Adrenal gland (tissue), 5 donors: ENCODE measurements around the gene AMPD1.

Experiments
- CTCF ChIP-seq, 6 experiments: fragments of 450-650 bp in 4 of 6; fragments of 200-600 bp in 2 of 6; sonication (generic) in 1 of 6; IDR thresholded peaks; 1 replicate in 5 of 6; 2 replicates in 1 of 6; pipeline versions ENCODE4 v1.5.1 to v1.8.0; 2016 to 2021; ENCODE audit warnings: antibody characterized with exemption in 6 of 6, mild to moderate bottlenecking in 2 of 6, moderate library complexity in 1 of 6
- POLR2A ChIP-seq, 2 donors: fragments of 450-650 bp; IDR thresholded peaks; one replicate each; pipeline ENCODE4 v1.6.1; 2017; ENCODE audit warnings: antibody characterized with exemption in 2 of 2, mild to moderate bottlenecking in 2 of 2, moderate library complexity in 1 of 2
- donor health status: DM: no; HTN: no; CAD: no.

GRCh38 chr1:114623364-114623763 lies 72.0 kb downstream of the AMPD1 start:
- TF ChIP-seq CTCF (IDR thresholded peaks at IDR 0.05) (no peak), POLR2A (IDR thresholded peaks at IDR 0.05) (no peak)
